K562 (cell line): ENCODE results near the gene SOWAHD. TPM values are rescaled to one million over a fixed set of nuclear protein-coding genes. Genes with fewer than 3 reads are reported as not detected.

Experiments used
- ATF7 ChIP-seq: fragments of 450-650 bp; IDR thresholded peaks from 2 replicates; pipeline ENCODE4 v1.7.1; 2014; ENCODE audit warnings: mild to moderate bottlenecking, moderate library complexity
- CXXC5 ChIP-seq: fragments of 250-450 bp; sonication (Bioruptor Pico); IDR thresholded peaks from 2 replicates; pipeline ENCODE4 v1.8.0; 2022; ENCODE audit warnings: inconsistent platforms, mild to moderate bottlenecking, moderate library complexity
- EP400 ChIP-seq: fragments of 450-650 bp; IDR thresholded peaks from 2 replicates; pipeline ENCODE4 v1.6.1; 2017; ENCODE audit warnings: antibody characterized with exemption, mild to moderate bottlenecking, moderate library complexity
- GABPB1 ChIP-seq: sonication (generic); formaldehyde crosslinking; IDR thresholded peaks from 2 replicates; pipeline ENCODE4 v1.8.0; 2022; ENCODE audit warnings: mild to moderate bottlenecking, missing genetic modification reagents
- HNRNPLL ChIP-seq: fragments of 200-400 bp; formaldehyde crosslinking; IDR thresholded peaks from 2 replicates; pipeline ENCODE4 v1.6.1; 2017; ENCODE audit warnings: low read length, low read depth, mild to moderate bottlenecking; ENCODE audit not compliant: poor library complexity, severe bottlenecking
- JUN ChIP-seq, 2 experiments: sonication (generic) in 1 of 2; formaldehyde crosslinking in 1 of 2; IDR thresholded peaks; 2 replicates each; pipeline versions ENCODE4 v1.6.1 to v1.8.0; 2012 to 2022; ENCODE audit warnings: borderline replicate concordance in 2 of 2, mild to moderate bottlenecking in 2 of 2, improper control_type of control experiment in 1 of 2, low read depth in 1 of 2, low read length in 1 of 2, missing genetic modification reagents in 1 of 2
- MCM3 ChIP-seq: fragments of 450-650 bp; IDR thresholded peaks from 2 replicates; pipeline ENCODE4 v1.6.1; 2016
- NBN ChIP-seq: fragments of 450-650 bp; IDR thresholded peaks from 2 replicates; pipeline ENCODE4 v1.6.1; 2016; ENCODE audit warnings: low read depth, mild to moderate bottlenecking
- NCOR1 ChIP-seq: fragments of 450-650 bp; IDR thresholded peaks from 2 replicates; pipeline ENCODE4 v1.6.1; 2016; ENCODE audit warnings: mild to moderate bottlenecking, moderate library complexity
- PHF8 ChIP-seq: fragments of 200-600 bp; sonication (generic); IDR thresholded peaks from 2 replicates; pipeline ENCODE4 v1.6.1; 2012; ENCODE audit warnings: mixed run types, mild to moderate bottlenecking, inconsistent platforms, low read length, moderate library complexity, borderline replicate concordance
- SIN3A ChIP-seq, 2 experiments: fragments of 150-350 bp in 1 of 2; IDR thresholded peaks; 2 replicates each; pipeline ENCODE4 v1.6.1; 2011 to 2016; ENCODE audit warnings: borderline replicate concordance in 2 of 2, low read depth in 2 of 2, low read length in 2 of 2, mild to moderate bottlenecking in 2 of 2, moderate library complexity in 2 of 2; ENCODE audit not compliant: control insufficient read depth in 1 of 2
- polyA plus RNA-seq, 8 experiments: library from polyadenylated mRNA; depleted of rRNA in 4 of 8; stranded (reverse) in 5 of 8; unstranded in 3 of 8; fragments of >200 nt; fragmentation: Nextera tagmentation in 2 of 8; fragmentation: Illumina TruSeq in 1 of 8; extraction: Ambion mirVana in 2 of 8; extraction: Trizol in 1 of 8; gene quantifications; 2 replicates each; pipeline versions ENCODE4 v1.2.1 to v1.2.3, GENCODE V29; 2011 to 2014; ENCODE audit warnings: inconsistent platforms in 1 of 8, missing spikeins in 1 of 8
- total RNA-seq, 7 experiments: library from RNA; depleted of rRNA in 6 of 7; stranded (reverse); fragments of >200 nt in 6 of 7; fragmentation: Illumina TruSeq in 2 of 7; extraction: Trizol in 2 of 7; gene quantifications; 2 replicates each; pipeline versions ENCODE4 v1.2.1 to v1.2.3, GENCODE V29; 2011 to 2021; ENCODE audit warnings: low replicate concordance in 1 of 7
- TF ChIP-seq, protein P1 (sequence below): sonication (generic); formaldehyde crosslinking; IDR thresholded peaks from 2 replicates; pipeline ENCODE4 v1.8.0; 2023; ENCODE audit warnings: mild to moderate bottlenecking, missing genetic modification reagents
- TF ChIP-seq, protein P2 (sequence below): IDR thresholded peaks from 2 replicates; pipeline ENCODE4 v1.6.1; 2014; ENCODE audit warnings: antibody characterized with exemption
- TF ChIP-seq, protein P3 (sequence below): fragments of 250-450 bp; sonication (Bioruptor Pico); IDR thresholded peaks from 2 replicates; pipeline ENCODE4 v1.8.0; 2022; ENCODE audit warnings: inconsistent platforms
- TF ChIP-seq, protein P4 (sequence below), 2 experiments: IDR thresholded peaks in 1 of 2; conservative IDR thresholded peaks in 1 of 2; 2 replicates each; pipeline ENCODE4 v1.6.1; 2016; ENCODE audit warnings: low read depth in 2 of 2, mild to moderate bottlenecking in 1 of 2, missing compliant biosample characterization in 1 of 2, missing genetic modification characterization in 1 of 2, moderate library complexity in 1 of 2

SOWAHD gene
- total and polyA plus RNA-seq, 9 of the 15 experiments (the other 6 are each of a cell fraction or from before 2014, with no cell fraction given) = 0.13 to 0.29 TPM; not detected in 7

DNA sequence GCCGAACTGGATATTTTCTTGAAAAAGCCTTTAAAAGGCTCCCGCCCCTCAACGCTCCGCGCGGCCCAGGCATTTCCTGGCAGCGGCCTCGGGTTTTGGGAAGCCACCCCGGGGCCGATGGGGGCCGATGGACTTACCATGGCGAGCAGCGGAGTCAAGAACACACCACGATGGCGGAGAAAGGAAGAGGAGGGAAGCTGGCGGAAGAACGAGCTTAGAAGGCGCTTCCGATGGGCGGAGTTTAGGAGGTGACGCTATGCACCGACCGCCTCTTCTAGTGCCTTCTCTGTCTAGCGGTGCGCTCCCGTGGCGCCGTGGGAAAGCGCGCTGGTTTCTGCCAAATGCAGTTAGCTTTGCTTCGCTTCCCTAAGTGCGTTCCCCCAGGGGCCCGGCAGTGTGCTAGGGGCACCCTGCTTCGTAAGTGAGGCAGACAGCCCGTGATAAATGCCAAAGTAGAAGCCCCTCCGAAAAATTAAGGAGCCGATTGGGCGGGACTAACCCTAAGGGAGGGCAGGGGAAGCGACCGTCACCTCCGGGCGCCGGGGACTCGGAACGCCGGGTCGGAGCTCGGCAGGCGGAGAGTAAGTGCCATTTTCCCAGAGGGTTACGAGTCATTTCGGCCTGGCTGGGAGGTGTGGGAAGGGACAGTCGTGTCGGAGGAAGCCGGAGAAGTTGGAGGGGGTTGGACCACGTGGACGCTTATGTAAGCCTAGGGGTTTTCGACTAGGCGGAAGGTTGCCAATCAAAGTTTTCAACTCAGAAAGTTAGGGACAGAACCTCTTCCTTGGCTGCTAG lies 33.2 kb downstream of the SOWAHD start, which contains the start of gene RPL39 (continued):
- TF ChIP-seq, protein P1, sequence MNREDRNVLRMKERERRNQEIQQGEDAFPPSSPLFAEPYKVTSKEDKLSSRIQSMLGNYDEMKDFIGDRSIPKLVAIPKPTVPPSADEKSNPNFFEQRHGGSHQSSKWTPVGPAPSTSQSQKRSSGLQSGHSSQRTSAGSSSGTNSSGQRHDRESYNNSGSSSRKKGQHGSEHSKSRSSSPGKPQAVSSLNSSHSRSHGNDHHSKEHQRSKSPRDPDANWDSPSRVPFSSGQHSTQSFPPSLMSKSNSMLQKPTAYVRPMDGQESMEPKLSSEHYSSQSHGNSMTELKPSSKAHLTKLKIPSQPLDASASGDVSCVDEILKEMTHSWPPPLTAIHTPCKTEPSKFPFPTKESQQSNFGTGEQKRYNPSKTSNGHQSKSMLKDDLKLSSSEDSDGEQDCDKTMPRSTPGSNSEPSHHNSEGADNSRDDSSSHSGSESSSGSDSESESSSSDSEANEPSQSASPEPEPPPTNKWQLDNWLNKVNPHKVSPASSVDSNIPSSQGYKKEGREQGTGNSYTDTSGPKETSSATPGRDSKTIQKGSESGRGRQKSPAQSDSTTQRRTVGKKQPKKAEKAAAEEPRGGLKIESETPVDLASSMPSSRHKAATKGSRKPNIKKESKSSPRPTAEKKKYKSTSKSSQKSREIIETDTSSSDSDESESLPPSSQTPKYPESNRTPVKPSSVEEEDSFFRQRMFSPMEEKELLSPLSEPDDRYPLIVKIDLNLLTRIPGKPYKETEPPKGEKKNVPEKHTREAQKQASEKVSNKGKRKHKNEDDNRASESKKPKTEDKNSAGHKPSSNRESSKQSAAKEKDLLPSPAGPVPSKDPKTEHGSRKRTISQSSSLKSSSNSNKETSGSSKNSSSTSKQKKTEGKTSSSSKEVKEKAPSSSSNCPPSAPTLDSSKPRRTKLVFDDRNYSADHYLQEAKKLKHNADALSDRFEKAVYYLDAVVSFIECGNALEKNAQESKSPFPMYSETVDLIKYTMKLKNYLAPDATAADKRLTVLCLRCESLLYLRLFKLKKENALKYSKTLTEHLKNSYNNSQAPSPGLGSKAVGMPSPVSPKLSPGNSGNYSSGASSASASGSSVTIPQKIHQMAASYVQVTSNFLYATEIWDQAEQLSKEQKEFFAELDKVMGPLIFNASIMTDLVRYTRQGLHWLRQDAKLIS (CRISPR knock-in tag) = peak; percentile 41; the same call in 1 of the 2 replicates
- TF ChIP-seq ATF7 (peak; percentile 88), NCOR1 (peak; percentile 52; the same call in 1 of the 2 replicates), EP400 (peak; percentile 97), MCM3 (no peak), CXXC5 (peak; percentile 69), SIN3A (IDR thresholded peaks at IDR 0.05; ENCODE audit: borderline replicate concordance in 2 of 2, control insufficient read depth in 1 of 2, low read depth in 2 of 2, low read length in 2 of 2) (peak in 1 of 2 experiments; percentile 28; a peak in 2 of 4 replicates), PHF8 (peak; percentile 89), HNRNPLL (peak; percentile 62), JUN (IDR thresholded peaks at IDR 0.05; ENCODE audit: borderline replicate concordance, low read depth, low read length) (peak; percentile 37; the same call in 1 of the 2 replicates), JUN (CRISPR knock-in tag; IDR thresholded peaks at IDR 0.05; ENCODE audit: borderline replicate concordance) (no peak), NBN (no peak), GABPB1 (CRISPR knock-in tag) (peak; percentile 68; the same call in 1 of the 2 replicates)
- TF ChIP-seq, protein P2, sequence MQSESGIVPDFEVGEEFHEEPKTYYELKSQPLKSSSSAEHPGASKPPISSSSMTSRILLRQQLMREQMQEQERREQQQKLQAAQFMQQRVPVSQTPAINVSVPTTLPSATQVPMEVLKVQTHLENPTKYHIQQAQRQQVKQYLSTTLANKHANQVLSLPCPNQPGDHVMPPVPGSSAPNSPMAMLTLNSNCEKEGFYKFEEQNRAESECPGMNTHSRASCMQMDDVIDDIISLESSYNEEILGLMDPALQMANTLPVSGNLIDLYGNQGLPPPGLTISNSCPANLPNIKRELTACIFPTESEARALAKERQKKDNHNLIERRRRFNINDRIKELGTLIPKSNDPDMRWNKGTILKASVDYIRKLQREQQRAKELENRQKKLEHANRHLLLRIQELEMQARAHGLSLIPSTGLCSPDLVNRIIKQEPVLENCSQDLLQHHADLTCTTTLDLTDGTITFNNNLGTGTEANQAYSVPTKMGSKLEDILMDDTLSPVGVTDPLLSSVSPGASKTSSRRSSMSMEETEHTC = no peak
- TF ChIP-seq, protein P3, sequence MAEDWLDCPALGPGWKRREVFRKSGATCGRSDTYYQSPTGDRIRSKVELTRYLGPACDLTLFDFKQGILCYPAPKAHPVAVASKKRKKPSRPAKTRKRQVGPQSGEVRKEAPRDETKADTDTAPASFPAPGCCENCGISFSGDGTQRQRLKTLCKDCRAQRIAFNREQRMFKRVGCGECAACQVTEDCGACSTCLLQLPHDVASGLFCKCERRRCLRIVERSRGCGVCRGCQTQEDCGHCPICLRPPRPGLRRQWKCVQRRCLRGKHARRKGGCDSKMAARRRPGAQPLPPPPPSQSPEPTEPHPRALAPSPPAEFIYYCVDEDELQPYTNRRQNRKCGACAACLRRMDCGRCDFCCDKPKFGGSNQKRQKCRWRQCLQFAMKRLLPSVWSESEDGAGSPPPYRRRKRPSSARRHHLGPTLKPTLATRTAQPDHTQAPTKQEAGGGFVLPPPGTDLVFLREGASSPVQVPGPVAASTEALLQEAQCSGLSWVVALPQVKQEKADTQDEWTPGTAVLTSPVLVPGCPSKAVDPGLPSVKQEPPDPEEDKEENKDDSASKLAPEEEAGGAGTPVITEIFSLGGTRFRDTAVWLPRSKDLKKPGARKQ (CRISPR knock-in tag) = no peak
- TF ChIP-seq, protein P4, sequence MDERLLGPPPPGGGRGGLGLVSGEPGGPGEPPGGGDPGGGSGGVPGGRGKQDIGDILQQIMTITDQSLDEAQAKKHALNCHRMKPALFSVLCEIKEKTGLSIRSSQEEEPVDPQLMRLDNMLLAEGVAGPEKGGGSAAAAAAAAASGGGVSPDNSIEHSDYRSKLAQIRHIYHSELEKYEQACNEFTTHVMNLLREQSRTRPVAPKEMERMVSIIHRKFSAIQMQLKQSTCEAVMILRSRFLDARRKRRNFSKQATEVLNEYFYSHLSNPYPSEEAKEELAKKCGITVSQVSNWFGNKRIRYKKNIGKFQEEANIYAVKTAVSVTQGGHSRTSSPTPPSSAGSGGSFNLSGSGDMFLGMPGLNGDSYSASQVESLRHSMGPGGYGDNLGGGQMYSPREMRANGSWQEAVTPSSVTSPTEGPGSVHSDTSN (CRISPR knock-in tag; IDR thresholded peaks at IDR 0.05; ENCODE audit: low read depth) = no peak
- TF ChIP-seq, protein P4 (tag; conservative IDR thresholded peaks at IDR 0.05; ENCODE audit: low read depth) = peak; percentile 33; the same call in 1 of the 2 replicates
